HepG2 (cell line): Measurements from ENCODE around the gene STAT4. TPM values are rescaled to one million over a fixed set of nuclear protein-coding genes. Genes with fewer than 3 reads are reported as not detected.

Source experiments
- ATF7 ChIP-seq, 2 experiments: fragments of 450-650 bp in 1 of 2; sonication (generic) in 1 of 2; formaldehyde crosslinking in 1 of 2; IDR thresholded peaks; 2 replicates each; pipeline versions ENCODE4 v1.4.0 to v1.6.1; 2016 to 2020; ENCODE audit warnings: antibody characterized with exemption in 1 of 2, mild to moderate bottlenecking in 1 of 2, missing genetic modification reagents in 1 of 2
- CBX2 ChIP-seq, 2 experiments: fragments of 200-600 bp in 1 of 2; sonication (generic); formaldehyde crosslinking in 1 of 2; IDR thresholded peaks; 2 replicates each; pipeline versions ENCODE4 v1.7.0 to v1.8.1; 2018 to 2022; ENCODE audit warnings: low read depth in 2 of 2, low read length in 1 of 2, mild to moderate bottlenecking in 1 of 2, missing genetic modification reagents in 1 of 2
- CREB1 ChIP-seq, 2 experiments: fragments of 450-650 bp in 1 of 2; IDR thresholded peaks; 2 replicates each; pipeline ENCODE4 v1.6.1; 2016 to 2017; ENCODE audit warnings: control low read depth in 1 of 2, mild to moderate bottlenecking in 1 of 2, missing compliant biosample characterization in 1 of 2, missing genetic modification characterization in 1 of 2
- EEA1 ChIP-seq: sonication (generic); formaldehyde crosslinking; IDR thresholded peaks from 2 replicates; pipeline ENCODE4 v1.5.1; 2020; ENCODE audit warnings: mild to moderate bottlenecking, missing genetic modification reagents, borderline replicate concordance
- GZF1 ChIP-seq: sonication (generic); formaldehyde crosslinking; IDR thresholded peaks from 2 replicates; pipeline ENCODE4 v1.5.1; 2020; ENCODE audit warnings: mild to moderate bottlenecking, missing genetic modification reagents
- HDAC1 ChIP-seq: sonication (generic); formaldehyde crosslinking; IDR thresholded peaks from 2 replicates; pipeline ENCODE4 v1.5.1; 2020; ENCODE audit warnings: mild to moderate bottlenecking, missing genetic modification reagents
- MED8 ChIP-seq: sonication (generic); formaldehyde crosslinking; IDR thresholded peaks from 2 replicates; pipeline ENCODE4 v1.8.1; 2023; ENCODE audit warnings: mild to moderate bottlenecking, missing genetic modification reagents; ENCODE audit not compliant: insufficient replicate concordance
- MTF1 ChIP-seq: sonication (generic); formaldehyde crosslinking; IDR thresholded peaks from 2 replicates; pipeline ENCODE4 v1.5.0; 2020; ENCODE audit warnings: missing genetic modification reagents
- PRPF4 ChIP-seq: fragments of 200-400 bp; formaldehyde crosslinking; IDR thresholded peaks from 2 replicates; pipeline ENCODE4 v1.6.1; 2016; ENCODE audit warnings: low read length, low read depth; ENCODE audit not compliant: poor library complexity, severe bottlenecking
- RAD51 ChIP-seq: fragments of 450-650 bp; IDR thresholded peaks from 2 replicates; pipeline ENCODE4 v1.6.1; 2016; ENCODE audit warnings: borderline replicate concordance
- SMAD3 ChIP-seq: sonication (generic); formaldehyde crosslinking; IDR thresholded peaks from 2 replicates; pipeline ENCODE4 v1.4.0; 2020; ENCODE audit warnings: missing genetic modification reagents
- SRSF4 ChIP-seq: fragments of 200-400 bp; formaldehyde crosslinking; IDR thresholded peaks from one replicate; pipeline ENCODE4 v1.6.1; 2018; ENCODE audit warnings: mild to moderate bottlenecking, low read depth, low read length, moderate library complexity; ENCODE audit not compliant: poor library complexity, severe bottlenecking
- ZBTB38 ChIP-seq: sonication (generic); formaldehyde crosslinking; IDR thresholded peaks from 2 replicates; pipeline ENCODE4 v1.5.1; 2020; ENCODE audit warnings: mild to moderate bottlenecking, missing genetic modification reagents
- ZNF101 ChIP-seq: sonication (generic); formaldehyde crosslinking; IDR thresholded peaks from 2 replicates; pipeline ENCODE4 v1.4.0; 2020; ENCODE audit warnings: mild to moderate bottlenecking, low read depth, missing genetic modification reagents, borderline replicate concordance
- ZNF234 ChIP-seq: sonication (generic); formaldehyde crosslinking; conservative IDR thresholded peaks from 2 replicates; pipeline ENCODE4 v1.5.1; 2020; ENCODE audit warnings: mild to moderate bottlenecking, missing genetic modification reagents
- ZNF468 ChIP-seq: sonication (generic); formaldehyde crosslinking; IDR thresholded peaks from 2 replicates; pipeline ENCODE4 v1.8.0; 2022; ENCODE audit warnings: mild to moderate bottlenecking, moderate library complexity, missing genetic modification reagents
- ZNF501 ChIP-seq: sonication (generic); formaldehyde crosslinking; IDR thresholded peaks from 2 replicates; pipeline ENCODE4 v1.5.1; 2020; ENCODE audit warnings: mild to moderate bottlenecking, moderate library complexity, missing genetic modification reagents
- ZNF550 ChIP-seq: sonication (generic); formaldehyde crosslinking; IDR thresholded peaks from 2 replicates; pipeline ENCODE4 v1.4.0; 2020; ENCODE audit warnings: mild to moderate bottlenecking, missing genetic modification reagents, borderline replicate concordance
- ZNF569 ChIP-seq: sonication (generic); formaldehyde crosslinking; IDR thresholded peaks from 2 replicates; pipeline ENCODE4 v1.5.0; 2020; ENCODE audit warnings: mild to moderate bottlenecking, missing genetic modification reagents, moderate library complexity, borderline replicate concordance
- ZNF782 ChIP-seq: sonication (generic); formaldehyde crosslinking; IDR thresholded peaks from 2 replicates; pipeline ENCODE4 v1.4.0; 2020; ENCODE audit warnings: missing genetic modification reagents, mild to moderate bottlenecking, borderline replicate concordance
- polyA plus RNA-seq, 8 experiments: library from polyadenylated mRNA; depleted of rRNA in 3 of 8; stranded (reverse) in 7 of 8; unstranded in 1 of 8; fragments of >200 nt; fragmentation: Illumina TruSeq in 4 of 8; extraction: Trizol in 4 of 8; gene quantifications; 2 replicates each; pipeline versions ENCODE4 v1.2.1 to v1.2.3, GENCODE V29; 2011 to 2016; ENCODE audit warnings: low read depth in 4 of 8, missing spikeins in 1 of 8, mixed read lengths in 1 of 8; ENCODE audit not compliant: insufficient read depth in 1 of 8
- total RNA-seq, 5 experiments: library from RNA; depleted of rRNA; stranded (reverse); fragments of >200 nt; fragmentation: Illumina TruSeq; extraction: Trizol; gene quantifications; 2 replicates each; pipeline ENCODE4 v1.2.3, GENCODE V29; 2016; ENCODE audit warnings: low read depth in 1 of 5
- TF ChIP-seq, protein P1 (sequence below): sonication (generic); formaldehyde crosslinking; IDR thresholded peaks from 2 replicates; pipeline ENCODE4 v1.4.0; 2020; ENCODE audit warnings: missing genetic modification reagents
- TF ChIP-seq, protein P2 (sequence below): IDR thresholded peaks from 2 replicates; pipeline ENCODE4 v1.6.1; 2012; ENCODE audit warnings: inconsistent platforms
- TF ChIP-seq, protein P3 (sequence below): sonication (generic); formaldehyde crosslinking; IDR thresholded peaks from 2 replicates; pipeline ENCODE4 v1.4.0; 2020; ENCODE audit warnings: missing genetic modification reagents, mild to moderate bottlenecking, borderline replicate concordance
- TF ChIP-seq, protein P4 (sequence below): sonication (generic); formaldehyde crosslinking; IDR thresholded peaks from 2 replicates; pipeline ENCODE4 v1.4.0; 2020; ENCODE audit warnings: missing genetic modification reagents, borderline replicate concordance
- TF ChIP-seq, protein P5 (sequence below): sonication (generic); formaldehyde crosslinking; IDR thresholded peaks from 2 replicates; pipeline ENCODE4 v1.5.0; 2020; ENCODE audit warnings: mild to moderate bottlenecking, missing genetic modification reagents

STAT4 gene
- total and polyA plus RNA-seq, 2 of the 13 experiments (the other 11 are each of a cell fraction or from before 2014, with no cell fraction given): 0.37 TPM; not detected in 1

DNA sequence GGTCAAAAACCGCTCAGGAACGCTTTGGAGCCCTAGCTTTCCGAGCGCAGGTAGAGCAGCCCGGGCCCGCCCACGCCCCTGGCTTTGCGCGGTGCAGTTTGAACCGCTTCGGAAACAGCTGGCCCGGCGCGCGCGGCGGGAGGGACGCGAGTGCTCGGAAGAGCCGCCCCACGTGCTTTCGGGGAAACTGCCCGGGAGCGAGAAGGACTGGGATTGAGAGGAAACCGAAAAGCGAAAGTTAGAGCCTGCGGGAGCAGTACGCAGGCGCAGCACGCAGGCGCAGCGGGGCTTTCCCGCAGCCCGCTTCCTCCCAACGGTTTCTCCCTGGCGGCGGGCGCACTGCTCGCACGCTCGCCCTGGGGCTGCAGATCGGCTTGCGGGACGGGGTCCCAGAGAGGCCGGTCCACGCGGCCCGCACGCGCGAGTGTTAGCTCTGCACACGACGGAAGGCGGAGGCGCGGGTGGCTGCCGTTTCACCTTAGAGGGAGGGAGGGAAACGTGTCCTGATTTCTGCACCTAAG is 130.5 kb downstream of the STAT4 start (continued):
- TF ChIP-seq, protein P1, sequence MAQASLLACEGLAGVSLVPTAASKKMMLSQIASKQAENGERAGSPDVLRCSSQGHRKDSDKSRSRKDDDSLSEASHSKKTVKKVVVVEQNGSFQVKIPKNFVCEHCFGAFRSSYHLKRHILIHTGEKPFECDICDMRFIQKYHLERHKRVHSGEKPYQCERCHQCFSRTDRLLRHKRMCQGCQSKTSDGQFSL (CRISPR knock-in tag): no peak; the same call in 1 of the 2 replicates
- TF ChIP-seq MED8 (CRISPR knock-in tag) (peak; percentile 96), GZF1 (peak; percentile 93), SRSF4 (peak; percentile 71), ZNF782 (CRISPR knock-in tag) (peak; percentile 98), RAD51 (peak; percentile 60; the same call in 1 of the 2 replicates), ZNF468 (CRISPR knock-in tag) (peak; percentile 98), CBX2 (IDR thresholded peaks at IDR 0.05; ENCODE audit: low read depth, low read length) (no peak; the same call in 1 of the 2 replicates), CBX2 (CRISPR knock-in tag; IDR thresholded peaks at IDR 0.05; ENCODE audit: low read depth) (peak; percentile 98; the same call in 1 of the 2 replicates), ZNF234 (CRISPR knock-in tag) (peak; percentile 63; the same call in 1 of the 2 replicates), ZBTB38 (CRISPR knock-in tag) (peak; percentile 97), MTF1 (peak; percentile 81; the same call in 1 of the 2 replicates), SMAD3 (CRISPR knock-in tag) (peak; percentile 100), EEA1 (CRISPR knock-in tag) (peak; percentile 95; the same call in 1 of the 2 replicates), ZNF569 (peak; percentile 93; the same call in 1 of the 2 replicates), ZNF550 (CRISPR knock-in tag) (peak; percentile 100), ZNF501 (CRISPR knock-in tag) (peak; percentile 99), CREB1 (IDR thresholded peaks at IDR 0.05) (peak; percentile 80), CREB1 (CRISPR knock-in tag; IDR thresholded peaks at IDR 0.05) (peak; percentile 87), ZNF101 (CRISPR knock-in tag) (peak; percentile 81; the same call in 1 of the 2 replicates), PRPF4 (no peak), HDAC1 (CRISPR knock-in tag) (peak; percentile 100), ATF7 (IDR thresholded peaks at IDR 0.05) (no peak), ATF7 (CRISPR knock-in tag; IDR thresholded peaks at IDR 0.05) (peak; percentile 86)
- TF ChIP-seq, protein P2, sequence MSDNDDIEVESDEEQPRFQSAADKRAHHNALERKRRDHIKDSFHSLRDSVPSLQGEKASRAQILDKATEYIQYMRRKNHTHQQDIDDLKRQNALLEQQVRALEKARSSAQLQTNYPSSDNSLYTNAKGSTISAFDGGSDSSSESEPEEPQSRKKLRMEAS: peak; percentile 100
- TF ChIP-seq, protein P3, sequence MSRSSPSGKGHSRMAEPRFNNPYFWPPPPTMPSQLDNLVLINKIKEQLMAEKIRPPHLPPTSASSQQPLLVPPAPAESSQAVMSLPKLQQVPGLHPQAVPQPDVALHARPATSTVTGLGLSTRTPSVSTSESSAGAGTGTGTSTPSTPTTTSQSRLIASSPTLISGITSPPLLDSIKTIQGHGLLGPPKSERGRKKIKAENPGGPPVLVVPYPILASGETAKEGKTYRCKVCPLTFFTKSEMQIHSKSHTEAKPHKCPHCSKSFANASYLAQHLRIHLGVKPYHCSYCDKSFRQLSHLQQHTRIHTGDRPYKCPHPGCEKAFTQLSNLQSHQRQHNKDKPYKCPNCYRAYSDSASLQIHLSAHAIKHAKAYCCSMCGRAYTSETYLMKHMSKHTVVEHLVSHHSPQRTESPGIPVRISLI: peak; percentile 40; the same call in 1 of the 2 replicates
- TF ChIP-seq, protein P4, sequence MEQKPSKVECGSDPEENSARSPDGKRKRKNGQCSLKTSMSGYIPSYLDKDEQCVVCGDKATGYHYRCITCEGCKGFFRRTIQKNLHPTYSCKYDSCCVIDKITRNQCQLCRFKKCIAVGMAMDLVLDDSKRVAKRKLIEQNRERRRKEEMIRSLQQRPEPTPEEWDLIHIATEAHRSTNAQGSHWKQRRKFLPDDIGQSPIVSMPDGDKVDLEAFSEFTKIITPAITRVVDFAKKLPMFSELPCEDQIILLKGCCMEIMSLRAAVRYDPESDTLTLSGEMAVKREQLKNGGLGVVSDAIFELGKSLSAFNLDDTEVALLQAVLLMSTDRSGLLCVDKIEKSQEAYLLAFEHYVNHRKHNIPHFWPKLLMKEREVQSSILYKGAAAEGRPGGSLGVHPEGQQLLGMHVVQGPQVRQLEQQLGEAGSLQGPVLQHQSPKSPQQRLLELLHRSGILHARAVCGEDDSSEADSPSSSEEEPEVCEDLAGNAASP (CRISPR knock-in tag): peak; percentile 94
- TF ChIP-seq, protein P5, sequence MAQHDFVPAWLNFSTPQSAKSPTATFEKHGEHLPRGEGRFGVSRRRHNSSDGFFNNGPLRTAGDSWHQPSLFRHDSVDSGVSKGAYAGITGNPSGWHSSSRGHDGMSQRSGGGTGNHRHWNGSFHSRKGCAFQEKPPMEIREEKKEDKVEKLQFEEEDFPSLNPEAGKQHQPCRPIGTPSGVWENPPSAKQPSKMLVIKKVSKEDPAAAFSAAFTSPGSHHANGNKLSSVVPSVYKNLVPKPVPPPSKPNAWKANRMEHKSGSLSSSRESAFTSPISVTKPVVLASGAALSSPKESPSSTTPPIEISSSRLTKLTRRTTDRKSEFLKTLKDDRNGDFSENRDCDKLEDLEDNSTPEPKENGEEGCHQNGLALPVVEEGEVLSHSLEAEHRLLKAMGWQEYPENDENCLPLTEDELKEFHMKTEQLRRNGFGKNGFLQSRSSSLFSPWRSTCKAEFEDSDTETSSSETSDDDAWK (CRISPR knock-in tag): no peak
